HG03469 (cell line): ENCODE measurements around the gene CHSY1.

Source experiments
- ATAC-seq: cut with Tn5 transposase; IDR thresholded peaks from one replicate; pipeline ENCODE4 v1.9.1; 2021; ENCODE audit warnings: mild to moderate bottlenecking, moderate library complexity, moderate number of reproducible peaks; ENCODE audit not compliant: unreplicated experiment

CHSY1 gene

GRCh38 chr15:101213147-101213546 is 38.7 kb downstream of the CHSY1 start:
- no peak for ATAC-seq

GRCh38 chr15:101211897-101212296 is 40.0 kb downstream of the CHSY1 start:
- ATAC-seq = no peak

GRCh38 chr15:101210466-101210865 is 41.4 kb downstream of the CHSY1 start:
- no peak for ATAC-seq

- no peak for ATAC-seq
Measured at GRCh38 chr15:101210058-101210457, 41.8 kb downstream of the CHSY1 start.

- ATAC-seq = no peak
Measured at GRCh38 chr15:101209285-101209845, 42.5 kb downstream of the CHSY1 start.

- ATAC-seq = no peak
Measured at GRCh38 chr15:101207867-101208288, 44.0 kb downstream of the CHSY1 start.

- ATAC-seq = no peak
Measured at GRCh38 chr15:101206176-101206591, 45.7 kb downstream of the CHSY1 start.

GRCh38 chr15:101204739-101205535 is 46.9 kb downstream of the CHSY1 start:
- ATAC-seq = no peak

- ATAC-seq = no peak
Measured at GRCh38 chr15:101203607-101204189, 48.1 kb downstream of the CHSY1 start.

GRCh38 chr15:101203029-101203573 is 48.7 kb downstream of the CHSY1 start:
- ATAC-seq = no peak

- no peak for ATAC-seq
Measured at GRCh38 chr15:101201411-101202174, 50.3 kb downstream of the CHSY1 start.

GRCh38 chr15:101200181-101200580 is 51.7 kb downstream of the CHSY1 start:
- ATAC-seq = no peak

GRCh38 chr15:101198800-101199199 is 53.0 kb downstream of the CHSY1 start:
- no peak for ATAC-seq

- ATAC-seq = no peak
Measured at GRCh38 chr15:101198031-101198575, 53.7 kb downstream of the CHSY1 start.

GRCh38 chr15:101194546-101195125 is 57.2 kb downstream of the CHSY1 start:
- no peak for ATAC-seq

- ATAC-seq = no peak
Measured at GRCh38 chr15:101193806-101194545, 57.9 kb downstream of the CHSY1 start.

- no peak for ATAC-seq
Measured at GRCh38 chr15:101193120-101193644, 58.7 kb downstream of the CHSY1 start.

- ATAC-seq = no peak
Measured at GRCh38 chr15:101192081-101192480, 59.8 kb downstream of the CHSY1 start.

GRCh38 chr15:101191242-101191641 is 60.6 kb downstream of the CHSY1 start:
- no peak for ATAC-seq
